NCI-H226 (cell line): Measurements from ENCODE around the gene SEMA4C.
"Not testable (repeated sequence)": the region's sequence is repeated elsewhere in the genome, so short reads cannot be mapped to it uniquely, and the experiment has no call there.

Experiments used
- DNase-seq: peaks from one replicate; pipeline ENCODE4 v3.0.0-alpha.2; 2015

Gene SEMA4C

DNA sequence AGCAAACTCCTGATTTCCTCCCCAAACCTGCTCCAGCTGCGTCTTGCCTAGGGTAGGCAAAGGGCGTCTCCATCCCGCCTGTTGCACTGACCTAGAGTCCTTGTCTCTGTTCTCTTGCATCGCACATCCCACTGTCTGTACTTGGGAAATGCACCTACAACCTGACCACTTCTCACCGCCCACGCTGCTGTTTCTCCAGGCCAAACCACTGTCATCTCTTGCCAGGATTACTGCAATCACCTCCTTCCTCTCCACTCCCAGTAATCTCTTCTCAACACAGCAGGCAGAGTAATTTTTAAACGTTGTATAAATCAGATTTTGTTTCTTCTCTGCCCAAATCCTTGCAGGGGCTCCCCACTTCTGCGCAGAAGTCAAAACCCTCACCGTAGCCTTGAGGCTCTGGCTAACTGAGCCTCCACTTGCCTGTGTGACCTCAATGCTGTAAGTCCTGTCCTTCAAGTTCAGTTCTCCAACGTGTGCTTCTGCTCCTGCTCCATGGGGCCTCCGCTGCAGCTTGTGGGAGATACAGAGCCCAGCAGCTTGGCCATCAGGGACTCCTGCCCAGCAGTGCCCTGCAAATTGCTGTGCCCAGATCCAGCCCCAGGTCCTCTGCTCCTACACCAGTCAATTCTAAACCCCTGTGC lies 27.7 kb upstream of the SEMA4C start:
- DNase-seq: no peak

GRCh38 chr2:96895746-96896651 lies 26.1 kb upstream of the SEMA4C start:
- DNase-seq: no peak

- DNase-seq: no peak
Observed at GRCh38 chr2:96895032-96895745, 25.3 kb upstream of the SEMA4C start.

GRCh38 chr2:96894151-96894531 lies 24.3 kb upstream of the SEMA4C start:
- no peak for DNase-seq

GRCh38 chr2:96893289-96894150 lies 23.6 kb upstream of the SEMA4C start:
- no peak for DNase-seq

DNA sequence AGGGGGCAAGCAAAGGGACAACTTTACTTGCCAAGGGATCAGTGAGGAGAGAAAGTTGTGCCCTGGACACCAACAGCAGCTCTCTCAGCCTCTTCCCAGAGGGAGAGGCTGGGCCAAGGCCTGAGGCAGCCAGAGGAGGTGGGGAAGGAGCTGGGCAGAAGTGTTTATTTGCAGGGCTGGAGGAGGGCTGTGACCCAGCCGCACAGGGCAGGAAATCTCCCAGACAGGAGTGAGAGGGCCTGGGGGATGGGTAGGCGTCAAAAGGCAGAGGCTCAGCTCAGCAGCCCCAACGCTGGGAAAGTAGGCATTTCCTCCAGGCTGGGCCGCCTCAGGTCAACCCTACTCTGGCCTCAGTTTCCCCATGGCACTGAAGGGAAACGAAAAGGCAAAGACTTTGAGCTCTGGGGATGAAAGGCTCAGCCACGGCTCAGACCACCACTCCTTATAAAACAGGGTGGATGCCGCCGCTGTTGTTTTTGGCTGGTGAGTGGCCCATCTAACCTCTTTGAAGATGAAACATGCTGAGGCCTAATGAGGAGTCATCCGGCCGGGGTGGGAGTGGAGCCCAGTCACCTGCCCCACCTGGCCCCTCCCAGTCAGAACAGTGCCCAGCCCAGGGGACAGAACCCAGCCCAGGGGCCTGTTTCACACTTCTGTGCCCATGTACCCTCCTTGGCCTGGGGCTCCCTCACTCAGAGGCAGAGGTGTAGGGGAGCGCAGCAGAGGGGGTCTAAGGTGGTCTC lies 21.9 kb upstream of the SEMA4C start:
- DNase-seq: no peak

GRCh38 chr2:96890726-96891385 lies 21.0 kb upstream of the SEMA4C start:
- DNase-seq: no peak

DNA sequence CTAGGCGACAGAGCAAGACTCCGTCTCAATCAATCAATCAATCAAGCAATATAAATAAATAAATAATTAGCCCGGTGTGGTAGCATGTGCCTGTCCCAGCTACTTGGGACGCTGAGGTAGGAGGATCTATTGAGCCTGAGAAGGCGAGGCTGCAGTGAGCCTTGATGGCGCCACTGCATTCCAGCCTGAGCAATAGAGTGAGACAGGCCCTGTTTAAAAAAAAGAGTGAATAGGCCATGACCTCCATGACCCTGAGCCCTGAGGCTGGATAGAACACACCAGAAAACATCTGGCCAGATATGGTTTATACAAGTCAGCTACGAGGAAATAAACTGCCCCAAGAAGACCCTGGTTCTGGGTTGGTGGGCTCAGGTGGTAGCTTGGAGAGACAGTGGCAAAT lies 20.4 kb upstream of the SEMA4C start:
- DNase-seq: no peak

DNA sequence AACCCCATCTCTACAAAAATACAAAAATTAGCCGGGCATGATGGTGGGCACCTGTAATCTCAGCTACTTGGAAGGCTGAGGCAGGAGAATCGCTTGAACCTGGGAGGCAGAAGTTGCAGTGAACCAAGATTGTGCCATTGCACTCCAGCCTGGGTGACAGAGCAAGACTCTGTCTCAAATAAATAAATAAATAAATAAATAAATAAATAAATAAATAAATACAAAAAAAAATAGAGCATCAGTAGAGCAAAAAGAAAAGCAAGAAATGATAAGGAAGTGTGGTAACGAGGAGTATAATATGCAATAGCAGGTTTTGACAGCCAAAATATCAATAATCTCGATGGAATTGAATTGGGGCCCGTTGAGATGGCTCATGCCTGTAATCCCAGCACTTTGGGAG lies 19.6 kb upstream of the SEMA4C start:
- DNase-seq: not testable (repeated sequence)

DNA sequence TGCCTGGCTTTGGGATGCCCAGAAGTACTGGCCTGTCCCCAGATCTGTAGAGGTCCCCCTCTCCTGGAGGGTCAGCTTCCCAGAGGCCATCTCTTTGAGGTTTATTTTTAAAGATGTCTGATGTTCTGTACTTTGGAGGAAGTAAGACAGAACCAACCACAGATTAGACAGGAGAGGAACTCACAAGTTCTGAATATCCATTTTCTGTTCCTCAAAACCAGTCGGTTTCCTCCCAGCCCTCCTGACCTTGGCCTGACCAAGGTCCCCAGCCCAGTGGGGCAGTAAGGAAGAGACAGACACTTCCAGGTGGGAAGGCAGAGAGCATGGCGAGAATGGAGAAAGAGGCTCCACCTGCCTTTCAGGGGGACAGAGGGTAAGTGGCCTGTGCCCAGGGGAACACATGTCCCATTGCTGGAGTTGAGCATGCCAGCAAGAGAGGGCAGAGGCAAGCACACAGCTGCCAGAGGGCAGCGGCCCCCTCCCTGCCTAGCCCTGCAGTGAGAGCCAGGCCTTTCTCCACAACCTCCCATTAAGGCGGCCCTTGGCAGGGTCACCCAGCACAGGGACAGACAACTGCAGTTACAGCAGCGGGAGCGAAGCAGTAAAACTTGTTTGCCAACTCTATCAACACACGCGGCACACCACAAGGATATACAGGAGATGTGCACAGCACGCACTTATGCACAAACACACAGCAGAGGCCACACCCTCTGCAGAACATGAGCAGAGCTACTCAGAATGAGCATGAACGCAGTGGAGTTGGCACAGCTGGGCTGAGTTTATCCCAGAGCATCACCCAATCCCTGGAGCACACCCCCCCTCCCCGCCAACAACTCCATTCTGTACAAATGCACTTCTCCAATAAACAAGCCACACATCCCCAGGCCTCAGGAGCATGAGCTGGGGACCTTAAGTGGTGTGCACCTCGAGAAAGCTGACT lies 18.5 kb upstream of the SEMA4C start:
- DNase-seq: no peak

DNA sequence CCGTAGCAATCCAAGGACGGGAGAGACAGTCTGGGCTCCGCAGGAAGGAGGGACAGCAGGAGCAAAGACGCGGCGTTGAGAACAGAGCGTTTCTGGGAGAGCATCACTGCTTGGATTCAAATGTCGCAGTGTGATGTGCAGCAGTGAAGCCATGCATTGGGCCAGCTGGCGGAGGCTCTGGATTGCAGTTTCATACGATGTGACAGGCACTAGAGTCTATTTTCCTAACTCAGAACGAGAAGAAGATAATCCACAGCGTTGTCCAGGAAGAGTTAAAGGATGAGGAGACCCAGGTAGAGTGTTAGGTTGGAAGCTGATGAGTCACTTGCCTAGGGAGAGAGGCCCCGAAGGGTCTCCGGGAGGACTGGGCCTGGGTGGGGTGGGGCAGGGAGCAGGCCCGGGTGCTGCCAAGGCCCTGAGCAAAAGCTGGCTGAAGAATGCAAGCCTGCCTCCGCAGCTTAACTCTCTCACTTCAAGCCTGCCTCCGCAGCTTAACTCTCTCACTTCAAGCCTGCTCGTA lies 17.7 kb upstream of the SEMA4C start:
- no peak for DNase-seq

DNA sequence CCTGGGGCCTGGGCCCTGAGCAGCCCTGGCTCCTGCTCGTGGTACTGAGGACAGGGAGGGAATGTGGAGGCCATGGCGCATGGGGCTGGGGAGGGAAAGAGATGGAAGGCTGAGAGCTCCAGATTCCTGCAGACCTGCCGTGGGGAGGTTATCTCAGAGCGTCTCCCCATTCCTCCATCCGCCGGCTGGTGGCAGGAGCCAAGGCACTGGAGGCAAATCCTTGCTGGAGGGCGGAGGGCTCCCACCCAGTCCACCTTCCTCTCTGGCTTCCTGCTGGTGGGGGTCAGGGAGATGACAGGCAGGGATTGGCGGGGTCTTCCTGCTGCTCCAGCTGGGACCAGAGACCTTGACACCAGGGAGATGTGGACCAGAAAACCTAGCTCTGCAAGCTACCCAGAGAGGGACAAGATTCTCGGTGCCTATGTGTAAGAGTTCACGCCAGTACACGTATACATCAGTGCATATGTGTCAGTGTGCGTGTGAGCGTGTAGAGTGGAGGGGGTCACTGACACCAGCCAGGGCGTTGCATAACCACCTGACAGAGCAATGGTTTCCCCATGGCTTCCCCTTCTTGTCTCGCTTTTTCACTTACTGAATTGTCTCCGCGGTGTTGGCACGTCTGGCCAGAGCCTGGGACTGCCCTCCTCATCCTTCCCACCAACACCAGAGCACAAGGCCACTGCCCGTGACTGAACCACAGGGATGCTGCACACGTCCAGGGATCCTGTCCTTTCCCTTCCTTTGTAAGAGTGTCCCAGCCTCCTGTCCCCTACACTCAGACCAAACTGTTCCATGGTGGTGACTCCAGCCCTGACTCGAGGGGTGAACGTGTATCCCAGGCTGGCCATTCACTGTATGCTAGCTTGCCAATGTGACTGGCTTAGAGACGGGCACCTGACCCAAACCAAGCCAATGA lies 15.8 kb upstream of the SEMA4C start:
- DNase-seq: no peak

DNA sequence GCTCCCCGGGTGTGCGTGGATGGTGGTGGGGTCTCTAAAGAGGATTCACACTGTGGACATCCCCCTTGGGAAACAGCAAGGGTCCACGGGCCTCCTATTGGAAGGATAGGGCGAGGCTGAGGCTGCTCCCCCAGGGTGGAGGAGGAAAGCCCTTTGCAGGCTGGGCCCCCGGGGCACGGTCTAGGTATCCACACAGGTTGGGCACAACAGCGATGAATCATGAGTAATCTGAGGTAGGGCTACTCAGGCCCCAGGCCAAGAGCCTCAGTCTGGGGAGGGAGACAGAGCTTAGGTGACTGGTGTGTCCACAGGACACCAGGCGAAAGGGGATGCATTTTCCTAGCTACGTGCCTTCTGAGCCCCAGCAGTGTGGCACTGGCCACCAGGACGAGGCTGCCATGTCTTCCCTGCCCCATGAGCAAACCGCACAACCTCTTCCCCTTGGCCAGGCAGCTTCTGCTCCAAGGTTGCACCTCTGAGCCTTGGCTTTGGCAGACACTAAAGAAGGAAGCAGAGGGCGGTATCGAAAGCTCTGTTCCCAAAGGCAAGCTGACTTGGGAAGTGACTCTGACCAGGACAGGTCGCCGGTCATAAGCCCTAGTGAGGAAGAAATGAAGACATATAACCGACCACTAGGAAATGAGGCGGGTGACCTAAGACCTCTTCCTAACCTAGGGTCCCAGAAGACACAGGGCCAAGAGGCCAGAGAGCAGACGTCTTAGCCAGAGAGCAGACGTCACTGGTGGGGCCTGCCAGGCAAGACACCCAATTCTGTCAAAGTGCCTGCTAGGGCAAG lies 14.6 kb upstream of the SEMA4C start:
- no peak for DNase-seq

DNA sequence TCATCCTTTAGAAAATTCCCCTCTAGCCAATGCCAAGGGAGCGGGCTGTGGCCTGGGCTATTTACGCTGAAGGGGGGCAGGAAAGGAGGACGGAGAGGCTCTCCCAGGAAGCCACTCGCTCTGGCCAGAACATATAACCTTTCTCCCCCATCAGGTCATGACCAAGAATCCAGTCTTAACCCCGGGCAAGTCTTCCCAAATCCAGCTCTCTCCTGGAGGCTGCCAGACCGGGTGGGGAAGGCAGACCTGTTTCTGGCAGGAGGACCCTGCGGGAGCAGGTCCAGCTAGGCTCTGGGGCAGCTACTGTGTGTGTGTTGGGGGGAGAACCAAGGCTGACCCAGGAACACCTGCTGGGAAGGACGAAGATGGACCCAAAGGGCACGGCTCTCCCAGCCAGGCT lies 13.4 kb upstream of the SEMA4C start:
- DNase-seq: no peak

- DNase-seq: no peak
Observed at GRCh38 chr2:96882906-96883305, 13.0 kb upstream of the SEMA4C start.

GRCh38 chr2:96882230-96882629 lies 12.3 kb upstream of the SEMA4C start:
- DNase-seq: no peak

DNA sequence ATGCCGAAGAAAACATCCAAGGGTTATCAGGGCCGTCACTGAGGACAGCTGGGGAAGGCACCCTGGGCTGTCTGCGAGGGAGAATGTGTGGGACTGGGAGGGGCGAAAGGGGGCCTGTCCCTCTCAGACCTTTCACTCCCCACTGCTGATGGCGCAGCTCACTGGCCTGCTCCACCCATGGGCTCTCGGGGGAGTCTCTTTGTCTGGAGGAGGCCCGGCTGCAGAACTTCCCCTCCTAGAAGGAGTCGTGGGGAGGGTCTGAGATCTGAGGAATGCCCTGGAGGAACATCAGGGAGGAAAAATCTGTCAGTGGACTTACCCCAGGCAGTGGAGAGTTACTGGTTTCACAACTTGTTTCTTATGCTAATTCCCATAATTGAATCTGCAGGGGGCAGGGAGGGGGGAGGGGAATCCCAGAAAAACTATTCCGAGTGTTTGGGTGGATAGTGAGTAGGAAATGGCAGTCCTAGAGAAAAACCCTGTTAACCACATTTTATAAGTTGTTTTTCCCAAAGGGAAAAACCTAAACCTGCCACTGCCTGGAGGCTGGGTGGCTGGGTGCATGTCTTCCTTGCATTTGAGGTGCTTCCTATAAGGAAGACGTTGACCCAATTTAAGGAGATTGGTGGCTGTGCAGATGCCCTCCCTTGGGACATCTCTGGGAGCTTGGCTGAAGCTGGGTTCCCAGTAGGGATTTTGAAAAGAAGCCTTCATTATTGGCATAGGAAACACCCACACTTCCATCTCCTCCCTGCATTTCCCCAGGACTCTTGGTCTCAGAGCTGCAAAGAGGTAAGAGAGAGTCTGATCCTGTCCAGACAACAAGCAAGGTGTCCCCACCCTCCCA lies 11.7 kb upstream of the SEMA4C start:
- DNase-seq: no peak
